Measurements from ENCODE around the gene MYO5A.
"Not testable (repeated sequence)": the region's sequence is repeated elsewhere in the genome, so short reads cannot be mapped to it uniquely, and the experiment has no call there.

Gene MYO5A

GRCh38 chr15:52515343-52515742, 13.3 kb downstream of the MYO5A start:
- no peak overlapping the region for H3K4me3 ChIP-seq (ENCODE audit: control insufficient read depth, low read depth, low read length)
- TF ChIP-seq CTCF (IDR thresholded peaks at IDR 0.05; ENCODE audit: control insufficient read depth, insufficient read depth, low read depth, low read length, missing control alignments) = no peak
- DNase-seq (ENCODE audit: low read depth) = no peak

GRCh38 chr15:52514482-52514881, 14.2 kb downstream of the MYO5A start:
- H3K4me3 ChIP-seq (ENCODE audit: control insufficient read depth, low read depth, low read length) = no peak overlapping the region
- TF ChIP-seq CTCF (IDR thresholded peaks at IDR 0.05; ENCODE audit: control insufficient read depth, insufficient read depth, low read depth, low read length, missing control alignments) = no peak
- DNase-seq (ENCODE audit: low read depth) = no peak

GRCh38 chr15:52512869-52513268, 15.8 kb downstream of the MYO5A start:
- DNase-seq (ENCODE audit: low read depth); H3K4me3 ChIP-seq (ENCODE audit: control insufficient read depth, low read depth, low read length): not testable (repeated sequence)

GRCh38 chr15:52511084-52511483, 17.6 kb downstream of the MYO5A start:
- no peak for DNase-seq (ENCODE audit: low read depth)
- no peak for TF ChIP-seq CTCF (IDR thresholded peaks at IDR 0.05; ENCODE audit: control insufficient read depth, insufficient read depth, low read depth, low read length, missing control alignments)
- H3K4me3 ChIP-seq (ENCODE audit: control insufficient read depth, low read depth, low read length) = no peak overlapping the region

- no peak for TF ChIP-seq CTCF (IDR thresholded peaks at IDR 0.05; ENCODE audit: control insufficient read depth, insufficient read depth, low read depth, low read length, missing control alignments)
- H3K4me3 ChIP-seq (ENCODE audit: control insufficient read depth, low read depth, low read length) = no peak overlapping the region
- no peak for DNase-seq (ENCODE audit: low read depth)
Observed at GRCh38 chr15:52509500-52510245, 19.0 kb downstream of the MYO5A start.

GRCh38 chr15:52506549-52506948, 22.1 kb downstream of the MYO5A start:
- no peak overlapping the region for H3K4me3 ChIP-seq (ENCODE audit: control insufficient read depth, low read depth, low read length)
- TF ChIP-seq CTCF (IDR thresholded peaks at IDR 0.05; ENCODE audit: control insufficient read depth, insufficient read depth, low read depth, low read length, missing control alignments) = no peak
- no peak for DNase-seq (ENCODE audit: low read depth)

- no peak overlapping the region for H3K4me3 ChIP-seq (ENCODE audit: control insufficient read depth, low read depth, low read length)
- DNase-seq (ENCODE audit: low read depth) = no peak
- TF ChIP-seq CTCF (IDR thresholded peaks at IDR 0.05; ENCODE audit: control insufficient read depth, insufficient read depth, low read depth, low read length, missing control alignments) = no peak
Observed at GRCh38 chr15:52505151-52505550, 23.5 kb downstream of the MYO5A start.
